ENCODE measurements around the gene RGPD5.
"Not testable (repeated sequence)": the region's sequence is repeated elsewhere in the genome, so short reads cannot be mapped to it uniquely, and the experiment has no call there.

DNA sequence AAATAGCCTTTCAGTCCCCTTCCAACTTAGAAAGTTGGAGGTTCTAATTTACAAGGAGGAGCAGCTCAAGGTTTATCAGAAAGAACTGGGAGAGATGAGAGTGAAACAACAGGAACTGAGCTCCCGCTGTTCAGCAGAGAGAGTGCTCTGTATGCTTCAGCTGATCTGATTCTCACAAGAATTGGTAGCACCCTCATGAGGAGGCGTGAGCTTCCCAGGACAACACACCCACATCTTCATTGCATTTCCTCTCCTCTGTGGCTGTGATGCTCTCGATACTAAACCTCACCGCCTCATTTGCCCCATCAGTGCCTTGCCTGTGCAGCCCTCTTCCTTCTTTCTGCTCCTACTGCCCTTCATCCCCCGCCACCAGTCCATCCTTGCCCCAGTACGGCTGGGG, 42.5 kb upstream of the RGPD5 start:
- TF ChIP-seq POLR2AphosphoS5 (IDR thresholded peaks at IDR 0.05; ENCODE audit: borderline replicate concordance, low read depth, low read length); EZH2 (IDR thresholded peaks at IDR 0.05); FOXP2 (optimal IDR thresholded peaks at IDR 0.05; ENCODE audit: control extremely low read depth, extremely low read length, insufficient read depth): not testable (repeated sequence)
